HG03342 (cell line): Measurements from ENCODE around the gene ABR.
"Not testable (repeated sequence)": the region's sequence is repeated elsewhere in the genome, so short reads cannot be mapped to it uniquely, and the experiment has no call there.

Source experiments
- ATAC-seq: cut with Tn5 transposase; IDR thresholded peaks from one replicate; pipeline ENCODE4 v1.9.1; 2021; ENCODE audit warnings: mild to moderate bottlenecking, moderate library complexity; ENCODE audit not compliant: unreplicated experiment

ABR gene

GRCh38 chr17:1050996-1051925 lies 128.5 kb downstream of the ABR start:
- no peak for ATAC-seq

- no peak for ATAC-seq
Measured at GRCh38 chr17:1050246-1050995, 129.4 kb downstream of the ABR start.

- no peak for ATAC-seq
Measured at GRCh38 chr17:1049446-1050225, 130.1 kb downstream of the ABR start.

GRCh38 chr17:1048516-1049115 lies 131.2 kb downstream of the ABR start:
- ATAC-seq, result not testable (repeated sequence)

- no peak for ATAC-seq
Measured at GRCh38 chr17:1047879-1048470, 131.8 kb downstream of the ABR start.

- ATAC-seq, result no peak
Measured at GRCh38 chr17:1047177-1047878, 132.5 kb downstream of the ABR start.

GRCh38 chr17:1045456-1045855 lies 134.3 kb downstream of the ABR start:
- no peak for ATAC-seq

- not testable (repeated sequence) for ATAC-seq
Measured at GRCh38 chr17:1044387-1045009, 135.3 kb downstream of the ABR start.

GRCh38 chr17:1043601-1044251 lies 136.1 kb downstream of the ABR start:
- no peak for ATAC-seq

GRCh38 chr17:1042486-1042885 lies 137.3 kb downstream of the ABR start:
- no peak for ATAC-seq

- no peak for ATAC-seq
Measured at GRCh38 chr17:1041746-1042145, 138.0 kb downstream of the ABR start.

- ATAC-seq, result no peak
Measured at GRCh38 chr17:1040216-1040600, 139.6 kb downstream of the ABR start.

- ATAC-seq, result no peak
Measured at GRCh38 chr17:1039511-1040215, 140.1 kb downstream of the ABR start.

- ATAC-seq, result no peak
Measured at GRCh38 chr17:1039123-1039507, 140.7 kb downstream of the ABR start.

GRCh38 chr17:1038459-1039122 lies 141.2 kb downstream of the ABR start:
- ATAC-seq, result no peak

- no peak for ATAC-seq
Measured at GRCh38 chr17:1037238-1037879, 142.4 kb downstream of the ABR start.

- no peak for ATAC-seq
Measured at GRCh38 chr17:1036845-1037237, 142.9 kb downstream of the ABR start.
